Islet precursor cell (in vitro differentiated cells): ENCODE measurements around the gene UNC13B.
A peak's percentile ranks its signal among the peaks of the same experiment; 100 is the strongest.

Source experiments
- DNase-seq: peaks from one replicate; pipeline ENCODE4 v3.0.0-alpha.2; 2018

Gene UNC13B

GRCh38 chr9:35340046-35340445, 178.2 kb downstream of the UNC13B start:
- no peak for DNase-seq

GRCh38 chr9:35341021-35341420, 179.2 kb downstream of the UNC13B start:
- DNase-seq, result no peak

GRCh38 chr9:35341585-35341984, 179.8 kb downstream of the UNC13B start:
- no peak for DNase-seq

- DNase-seq, result no peak
Measured at GRCh38 chr9:35342221-35342958, 180.6 kb downstream of the UNC13B start.

GRCh38 chr9:35348109-35348508, 186.3 kb downstream of the UNC13B start:
- DNase-seq, result no peak

GRCh38 chr9:35349287-35349990, 187.6 kb downstream of the UNC13B start:
- DNase-seq, result no peak

- no peak for DNase-seq
Measured at GRCh38 chr9:35350212-35350611, 188.4 kb downstream of the UNC13B start.

GRCh38 chr9:35350827-35351549, 189.2 kb downstream of the UNC13B start:
- DNase-seq, result no peak

- peak; percentile 52 for DNase-seq
Measured at GRCh38 chr9:35353731-35354365, 192.0 kb downstream of the UNC13B start.

- DNase-seq, result peak; percentile 22
Measured at GRCh38 chr9:35355939-35356338, 194.1 kb downstream of the UNC13B start.

- no peak for DNase-seq
Measured at GRCh38 chr9:35357116-35357515, 195.3 kb downstream of the UNC13B start.

- DNase-seq, result no peak
Measured at GRCh38 chr9:35357826-35358225, 196.0 kb downstream of the UNC13B start.

- DNase-seq, result peak; percentile 53
Measured at GRCh38 chr9:35364817-35365585, 203.2 kb downstream of the UNC13B start.

- DNase-seq, result peak; percentile 19
Measured at GRCh38 chr9:35366627-35367026, 204.8 kb downstream of the UNC13B start.

- peak; percentile 44 for DNase-seq
Measured at GRCh38 chr9:35367451-35367850, 205.6 kb downstream of the UNC13B start.

- DNase-seq, result peak; percentile 40
Measured at GRCh38 chr9:35370241-35370640, 208.4 kb downstream of the UNC13B start.

- DNase-seq, result no peak
Measured at GRCh38 chr9:35374436-35374835, 212.6 kb downstream of the UNC13B start.

GRCh38 chr9:35374910-35375309, 213.1 kb downstream of the UNC13B start:
- no peak for DNase-seq

- DNase-seq, result peak; percentile 8
Measured at GRCh38 chr9:35380039-35380438, 218.2 kb downstream of the UNC13B start.

GRCh38 chr9:35380619-35381018, 218.8 kb downstream of the UNC13B start:
- peak; percentile 26 for DNase-seq

GRCh38 chr9:35385042-35385441, 223.2 kb downstream of the UNC13B start:
- peak; percentile 35 for DNase-seq

GRCh38 chr9:35395076-35395705, 233.4 kb downstream of the UNC13B start:
- peak; percentile 49 for DNase-seq
